GM10266 (cell line): ENCODE measurements around the gene PCDHGA6.

ENCODE experiments used
- DNase-seq: peaks from one replicate; pipeline ENCODE4 v3.0.0; 2012; ENCODE audit errors: extremely low spot score
- TF ChIP-seq, protein P1 (sequence below): IDR thresholded peaks from 2 replicates; pipeline ENCODE4 v1.5.1; 2012; ENCODE audit warnings: mild to moderate bottlenecking, low read depth; ENCODE audit not compliant: control insufficient read depth, insufficient read depth; ENCODE audit errors: missing control alignments

PCDHGA6 gene

DNA sequence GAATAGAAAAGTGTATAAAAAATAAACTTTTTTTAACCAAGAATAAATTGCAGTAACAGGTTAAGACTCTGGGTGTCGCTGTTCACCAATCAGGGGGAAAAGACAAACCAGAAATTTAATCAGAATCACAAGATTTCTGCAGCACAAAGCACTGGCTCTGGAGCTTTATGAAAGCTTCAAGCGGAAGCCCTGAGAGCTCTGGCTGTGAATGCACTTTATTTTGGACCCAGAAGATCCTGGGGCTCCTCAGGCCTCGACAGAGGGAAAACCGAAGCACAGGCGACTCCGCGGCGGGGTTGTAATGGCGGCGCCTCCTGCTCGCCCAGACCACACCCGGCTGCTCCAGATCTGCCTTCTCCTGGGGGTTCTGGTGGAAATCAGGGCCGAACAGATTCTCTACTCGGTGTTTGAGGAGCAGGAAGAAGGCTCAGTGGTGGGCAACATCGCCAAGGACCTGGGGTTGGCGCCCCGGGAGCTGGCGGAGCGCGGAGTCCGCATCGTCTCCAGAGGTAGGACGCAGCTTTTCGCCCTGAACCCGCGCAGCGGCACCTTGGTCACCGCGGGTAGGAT is 18.7 kb upstream of the PCDHGA6 start, which contains the start of gene PCDHGA4:
TSS of gene PCDHGA4 (plus strand) at position 122 of the 570 bp plus-strand sequence. CDS start at position 209, 87 bp downstream.
- TF ChIP-seq, protein P1, sequence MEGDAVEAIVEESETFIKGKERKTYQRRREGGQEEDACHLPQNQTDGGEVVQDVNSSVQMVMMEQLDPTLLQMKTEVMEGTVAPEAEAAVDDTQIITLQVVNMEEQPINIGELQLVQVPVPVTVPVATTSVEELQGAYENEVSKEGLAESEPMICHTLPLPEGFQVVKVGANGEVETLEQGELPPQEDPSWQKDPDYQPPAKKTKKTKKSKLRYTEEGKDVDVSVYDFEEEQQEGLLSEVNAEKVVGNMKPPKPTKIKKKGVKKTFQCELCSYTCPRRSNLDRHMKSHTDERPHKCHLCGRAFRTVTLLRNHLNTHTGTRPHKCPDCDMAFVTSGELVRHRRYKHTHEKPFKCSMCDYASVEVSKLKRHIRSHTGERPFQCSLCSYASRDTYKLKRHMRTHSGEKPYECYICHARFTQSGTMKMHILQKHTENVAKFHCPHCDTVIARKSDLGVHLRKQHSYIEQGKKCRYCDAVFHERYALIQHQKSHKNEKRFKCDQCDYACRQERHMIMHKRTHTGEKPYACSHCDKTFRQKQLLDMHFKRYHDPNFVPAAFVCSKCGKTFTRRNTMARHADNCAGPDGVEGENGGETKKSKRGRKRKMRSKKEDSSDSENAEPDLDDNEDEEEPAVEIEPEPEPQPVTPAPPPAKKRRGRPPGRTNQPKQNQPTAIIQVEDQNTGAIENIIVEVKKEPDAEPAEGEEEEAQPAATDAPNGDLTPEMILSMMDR = peak; percentile 7
- no peak for DNase-seq

DNA sequence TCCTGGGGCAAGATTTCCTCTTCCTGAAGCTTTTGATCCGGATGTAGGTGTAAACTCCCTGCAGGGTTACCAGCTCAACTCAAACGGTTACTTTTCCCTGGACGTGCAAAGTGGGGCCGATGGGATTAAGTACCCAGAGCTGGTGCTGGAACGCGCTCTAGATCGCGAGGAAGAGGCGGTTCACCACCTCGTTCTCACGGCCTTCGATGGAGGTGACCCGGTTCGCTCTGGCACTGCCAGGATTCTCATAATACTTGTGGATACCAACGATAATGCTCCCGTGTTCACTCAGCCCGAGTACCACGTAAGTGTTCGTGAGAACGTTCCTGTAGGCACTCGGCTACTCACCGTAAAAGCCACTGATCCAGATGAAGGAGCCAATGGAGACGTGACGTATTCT is 18.1 kb upstream of the PCDHGA6 start:
- TF ChIP-seq, protein P1 = no peak
- DNase-seq = no peak

DNA sequence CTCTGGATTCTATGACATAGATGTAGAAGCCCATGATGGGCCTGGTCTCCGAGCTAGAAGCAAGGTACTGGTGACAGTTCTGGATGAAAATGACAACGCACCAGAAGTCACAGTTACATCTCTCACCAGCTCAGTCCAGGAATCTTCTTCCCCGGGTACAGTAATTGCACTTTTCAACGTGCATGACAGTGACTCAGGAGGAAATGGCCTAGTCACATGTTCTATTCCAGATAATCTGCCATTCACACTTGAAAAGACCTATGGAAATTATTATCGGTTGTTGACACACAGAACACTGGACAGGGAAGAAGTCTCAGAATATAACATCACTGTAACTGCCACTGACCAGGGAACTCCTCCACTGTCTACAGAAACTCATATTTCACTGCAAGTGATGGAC is 17.6 kb upstream of the PCDHGA6 start:
- TF ChIP-seq, protein P1 = no peak
- no peak for DNase-seq

DNA sequence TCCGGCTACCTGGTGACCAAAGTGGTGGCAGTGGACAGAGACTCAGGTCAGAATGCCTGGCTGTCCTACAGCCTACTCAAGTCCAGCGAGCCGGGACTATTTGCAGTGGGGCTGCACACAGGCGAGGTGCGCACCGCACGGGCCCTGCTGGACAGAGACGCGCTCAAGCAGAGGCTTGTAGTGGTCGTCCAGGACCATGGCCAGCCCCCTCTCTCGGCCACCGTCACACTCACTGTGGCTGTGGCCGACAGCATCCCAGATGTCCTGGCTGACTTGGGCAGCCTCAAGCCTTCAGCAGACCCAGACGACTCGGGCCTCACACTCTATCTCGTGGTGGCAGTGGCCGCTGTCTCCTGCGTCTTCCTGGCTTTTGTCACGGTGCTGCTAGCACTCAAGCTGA is 16.7 kb upstream of the PCDHGA6 start:
- DNase-seq = no peak

DNA sequence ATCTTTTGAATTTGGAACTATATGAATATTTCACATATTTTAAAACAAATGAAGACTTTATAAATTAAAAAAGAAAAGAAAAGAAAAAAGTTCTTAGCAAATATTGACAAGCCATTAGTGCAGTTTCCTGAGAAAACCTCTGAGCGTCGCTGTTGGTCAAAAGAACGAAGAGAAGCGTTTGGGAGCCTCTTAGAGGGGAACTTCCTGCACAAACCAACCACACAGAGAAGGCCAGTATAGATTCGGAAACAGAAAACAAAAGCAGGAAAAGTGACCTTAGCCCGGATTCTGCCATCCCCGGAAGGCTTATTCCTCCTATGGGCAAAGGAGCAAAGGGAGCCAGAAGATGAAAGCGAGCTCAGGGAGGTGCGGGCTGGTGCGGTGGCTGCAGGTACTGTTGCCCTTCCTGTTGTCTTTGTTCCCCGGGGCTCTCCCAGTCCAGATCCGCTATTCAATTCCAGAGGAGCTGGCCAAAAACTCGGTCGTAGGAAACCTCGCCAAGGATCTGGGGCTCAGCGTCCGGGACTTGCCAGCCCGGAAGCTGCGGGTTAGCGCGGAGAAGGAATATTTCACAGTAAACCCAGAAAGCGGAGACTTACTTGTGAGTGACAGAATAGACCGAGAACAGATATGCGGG is 13.8 kb upstream of the PCDHGA6 start, which contains the start of gene PCDHGB2:
TSS of gene PCDHGB2 (plus strand) at position 205 of the 637 bp plus-strand sequence. CDS start at position 347, 142 bp downstream.
- TF ChIP-seq, protein P1 = peak; percentile 31
- peak; percentile 69 for DNase-seq

More for the DNA sequence above, 16.7 kb upstream of the PCDHGA6 start:
- TF ChIP-seq, protein P1 = no peak

DNA sequence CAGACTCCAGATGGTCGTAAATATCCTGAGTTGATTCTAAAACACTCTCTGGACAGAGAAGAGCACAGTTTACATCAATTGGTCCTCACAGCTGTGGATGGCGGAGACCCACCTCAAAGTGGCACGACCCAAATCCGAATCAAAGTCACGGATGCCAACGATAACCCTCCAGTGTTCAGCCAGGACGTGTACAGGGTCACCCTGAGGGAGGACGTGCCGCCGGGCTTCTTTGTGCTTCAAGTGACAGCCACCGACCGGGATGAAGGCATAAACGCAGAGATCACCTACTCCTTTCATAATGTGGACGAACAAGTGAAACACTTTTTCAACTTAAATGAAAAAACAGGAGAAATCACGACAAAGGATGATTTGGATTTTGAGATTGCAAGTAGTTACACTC is 13.0 kb upstream of the PCDHGA6 start:
- no peak for DNase-seq
- TF ChIP-seq, protein P1 = no peak

DNA sequence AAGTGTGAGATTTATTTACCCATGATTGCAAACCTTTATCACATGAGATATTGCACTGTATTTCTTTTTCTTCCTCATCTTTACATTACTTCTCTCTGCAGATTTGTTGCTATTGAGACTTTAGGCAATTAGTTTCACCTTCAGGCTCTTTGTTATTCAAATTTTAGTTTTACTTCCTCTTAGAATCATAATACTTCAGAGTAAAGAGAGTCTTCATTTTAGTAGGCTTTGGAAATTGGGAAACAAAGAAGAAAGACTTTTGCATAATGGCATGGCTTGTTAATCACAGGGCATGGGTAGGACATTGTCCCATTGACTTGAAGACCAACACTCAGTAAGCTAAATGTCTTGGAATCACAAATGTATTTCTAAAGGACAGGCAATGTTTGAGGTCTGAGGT is 11.0 kb upstream of the PCDHGA6 start:
- TF ChIP-seq, protein P1 = no peak
- DNase-seq = no peak
